ENCODE results near the gene DUSP28.

DNA sequence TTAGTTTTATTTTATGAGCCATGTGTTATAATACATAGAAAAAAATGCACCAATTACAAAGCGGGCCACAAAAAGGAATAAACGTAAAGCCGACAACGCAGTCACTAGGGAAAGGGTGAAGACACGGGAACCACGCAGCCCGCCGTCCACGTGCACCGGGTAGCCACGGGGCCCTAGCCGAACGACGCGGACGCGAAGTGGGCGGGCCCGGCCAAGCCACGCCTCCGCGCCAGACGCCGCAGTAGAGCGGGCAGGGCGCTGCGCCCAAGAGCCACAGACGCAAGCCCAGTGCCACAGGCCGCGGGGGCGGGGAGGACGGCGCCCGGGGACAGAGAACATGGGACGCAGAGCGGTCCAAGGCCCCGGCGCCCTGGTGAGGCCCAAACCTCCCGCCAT lies at the start of gene DUSP28:
- no peak for TF ChIP-seq EZH2 (IDR thresholded peaks at IDR 0.05; ENCODE audit: borderline replicate concordance, low read depth, low read length, poor library complexity, severe bottlenecking)
- TF ChIP-seq, protein P1, sequence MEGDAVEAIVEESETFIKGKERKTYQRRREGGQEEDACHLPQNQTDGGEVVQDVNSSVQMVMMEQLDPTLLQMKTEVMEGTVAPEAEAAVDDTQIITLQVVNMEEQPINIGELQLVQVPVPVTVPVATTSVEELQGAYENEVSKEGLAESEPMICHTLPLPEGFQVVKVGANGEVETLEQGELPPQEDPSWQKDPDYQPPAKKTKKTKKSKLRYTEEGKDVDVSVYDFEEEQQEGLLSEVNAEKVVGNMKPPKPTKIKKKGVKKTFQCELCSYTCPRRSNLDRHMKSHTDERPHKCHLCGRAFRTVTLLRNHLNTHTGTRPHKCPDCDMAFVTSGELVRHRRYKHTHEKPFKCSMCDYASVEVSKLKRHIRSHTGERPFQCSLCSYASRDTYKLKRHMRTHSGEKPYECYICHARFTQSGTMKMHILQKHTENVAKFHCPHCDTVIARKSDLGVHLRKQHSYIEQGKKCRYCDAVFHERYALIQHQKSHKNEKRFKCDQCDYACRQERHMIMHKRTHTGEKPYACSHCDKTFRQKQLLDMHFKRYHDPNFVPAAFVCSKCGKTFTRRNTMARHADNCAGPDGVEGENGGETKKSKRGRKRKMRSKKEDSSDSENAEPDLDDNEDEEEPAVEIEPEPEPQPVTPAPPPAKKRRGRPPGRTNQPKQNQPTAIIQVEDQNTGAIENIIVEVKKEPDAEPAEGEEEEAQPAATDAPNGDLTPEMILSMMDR (conservative IDR thresholded peaks at IDR 0.05; ENCODE audit: low read depth, low read length) = no peak

Data from A673 (cell line).